H9 (cell line): ENCODE measurements around the gene MAD2L1. TPM values are rescaled to one million over a fixed set of nuclear protein-coding genes. Genes with fewer than 3 reads are reported as not detected.

Source experiments
- DNase-seq: peaks from one replicate; pipeline ENCODE4 v3.0.0-alpha.2; 2017
- H2AFZ ChIP-seq: one replicate; pipeline ENCODE4 v1.6.1; 2013; ENCODE audit warnings: mild to moderate bottlenecking, low read length, control low read depth, moderate library complexity
- H2AK5ac ChIP-seq: 2 replicates; pipeline ENCODE4 v1.6.1; 2013; ENCODE audit warnings: low read length, control low read depth, mixed read lengths; ENCODE audit not compliant: insufficient read length
- H2BK120ac ChIP-seq: one replicate; pipeline ENCODE4 v1.6.1; 2013; ENCODE audit warnings: low read depth, mild to moderate bottlenecking, low read length, control low read depth, inconsistent platforms; ENCODE audit not compliant: poor library complexity, severe bottlenecking
- H2BK12ac ChIP-seq: 2 replicates; pipeline ENCODE4 v1.6.1; 2013; ENCODE audit warnings: low read length, control low read depth, mixed read lengths, low read depth; ENCODE audit not compliant: insufficient read length
- H2BK15ac ChIP-seq: 2 replicates; pipeline ENCODE4 v1.6.1; 2013; ENCODE audit warnings: low read depth, low read length, control low read depth
- H2BK20ac ChIP-seq: one replicate; pipeline ENCODE4 v1.6.1; 2013; ENCODE audit warnings: low read depth, mild to moderate bottlenecking, low read length, control low read depth, inconsistent platforms; ENCODE audit not compliant: poor library complexity, severe bottlenecking
- H2BK5ac ChIP-seq: 2 replicates; pipeline ENCODE4 v1.6.1; 2013; ENCODE audit warnings: low read length, control low read depth, mixed read lengths; ENCODE audit not compliant: insufficient read length
- H3K14ac ChIP-seq: 2 replicates; pipeline ENCODE4 v1.6.1; 2013; ENCODE audit warnings: low read length, control low read depth; ENCODE audit not compliant: insufficient read depth
- H3K18ac ChIP-seq: 2 replicates; pipeline ENCODE4 v1.6.1; 2013; ENCODE audit warnings: low read depth, mild to moderate bottlenecking, mixed read lengths, low read length, control low read depth; ENCODE audit not compliant: insufficient read length
- H3K23ac ChIP-seq: 2 replicates; pipeline ENCODE4 v1.6.1; 2013; ENCODE audit warnings: low read length, control low read depth, mixed read lengths, low read depth; ENCODE audit not compliant: insufficient read length
- H3K23me2 ChIP-seq: 2 replicates; pipeline ENCODE4 v1.6.1; 2013; ENCODE audit warnings: low read depth, mild to moderate bottlenecking, mixed read lengths, low read length, control low read depth; ENCODE audit not compliant: insufficient read length, poor library complexity, severe bottlenecking
- H3K27ac ChIP-seq: 2 replicates; pipeline ENCODE4 v1.5.1; 2013; ENCODE audit warnings: low read length, control low read depth, mixed read lengths, low read depth; ENCODE audit not compliant: insufficient read length
- H3K27me3 ChIP-seq: 2 replicates; pipeline ENCODE4 v1.6.1; 2013; ENCODE audit warnings: low read length, control low read depth, inconsistent platforms; ENCODE audit not compliant: insufficient read depth
- H3K4ac ChIP-seq: 2 replicates; pipeline ENCODE4 v1.6.1; 2013; ENCODE audit warnings: low read depth, mild to moderate bottlenecking, control low read depth, inconsistent platforms, low read length, moderate library complexity
- H3K4me1 ChIP-seq: 2 replicates; pipeline ENCODE4 v1.6.1; 2013; ENCODE audit warnings: low read length, control low read depth, inconsistent platforms; ENCODE audit not compliant: insufficient read depth
- H3K4me2 ChIP-seq: 2 replicates; pipeline ENCODE4 v1.6.1; 2013; ENCODE audit warnings: low read length, control low read depth, mixed read lengths; ENCODE audit not compliant: insufficient read length, insufficient read depth
- H3K56ac ChIP-seq: 2 replicates; pipeline ENCODE4 v1.6.1; 2013; ENCODE audit warnings: low read depth, mild to moderate bottlenecking, mixed read lengths, low read length, control low read depth; ENCODE audit not compliant: insufficient read length
- H3K79me1 ChIP-seq: 2 replicates; pipeline ENCODE4 v1.6.1; 2013; ENCODE audit warnings: low read depth, mild to moderate bottlenecking, moderate library complexity, low read length, control low read depth, inconsistent platforms; ENCODE audit not compliant: insufficient read depth, poor library complexity, severe bottlenecking
- H3K79me2 ChIP-seq: 2 replicates; pipeline ENCODE4 v1.6.1; 2013; ENCODE audit warnings: low read length, control low read depth, inconsistent platforms; ENCODE audit not compliant: insufficient read depth
- H3K9ac ChIP-seq: 2 replicates; pipeline ENCODE4 v1.6.1; 2013; ENCODE audit warnings: low read length, control low read depth, mixed read lengths; ENCODE audit not compliant: insufficient read length; ENCODE audit errors: extremely low read depth
- H3K9me3 ChIP-seq: one replicate; pipeline ENCODE4 v1.6.1; 2013; ENCODE audit warnings: low read depth, low read length, inconsistent platforms; ENCODE audit not compliant: control insufficient read depth
- H3T11ph ChIP-seq: one replicate; pipeline ENCODE4 v1.6.1; 2013; ENCODE audit warnings: mild to moderate bottlenecking, low read length, control low read depth, inconsistent platforms
- H4K20me1 ChIP-seq: one replicate; pipeline ENCODE4 v1.6.1; 2013; ENCODE audit not compliant: control insufficient read depth, insufficient read length, insufficient read depth
- H4K5ac ChIP-seq: 2 replicates; pipeline ENCODE4 v1.6.1; 2013; ENCODE audit warnings: low read depth, mild to moderate bottlenecking, mixed read lengths, low read length, control low read depth; ENCODE audit not compliant: insufficient read length
- H4K8ac ChIP-seq: replicated peaks from 2 replicates; pipeline ENCODE4 v1.6.1; 2013; ENCODE audit warnings: low read length, control low read depth, mixed read lengths, low read depth; ENCODE audit not compliant: insufficient read length
- H4K91ac ChIP-seq: 2 replicates; pipeline ENCODE4 v1.6.1; 2013; ENCODE audit warnings: low read depth, mild to moderate bottlenecking, moderate library complexity, mixed read lengths, low read length, control low read depth; ENCODE audit not compliant: insufficient read length
- H3K27ac Mint-ChIP-seq, 3 experiments: 2 replicates in 2 of 3; 3 replicates in 1 of 3; pipeline ENCODE4 v1.8.0; 2020 to 2021; ENCODE audit warnings: mixed read lengths in 3 of 3, mild to moderate bottlenecking in 1 of 3, moderate library complexity in 1 of 3
- H3K27me3 Mint-ChIP-seq: 2 replicates; pipeline ENCODE4 v1.8.0; 2021; ENCODE audit warnings: low read depth, mild to moderate bottlenecking, moderate library complexity, mixed read lengths
- H3K36me3 Mint-ChIP-seq, 3 experiments: 2 replicates in 2 of 3; 3 replicates in 1 of 3; pipeline ENCODE4 v1.8.0; 2020 to 2021; ENCODE audit warnings: low read depth in 3 of 3, mixed read lengths in 3 of 3; ENCODE audit not compliant: insufficient read depth in 1 of 3
- H3K4me1 Mint-ChIP-seq, 2 experiments: 2 replicates each; pipeline ENCODE4 v1.8.0; 2020; ENCODE audit warnings: mixed read lengths in 2 of 2
- H3K4me3 Mint-ChIP-seq, 2 experiments: 2 replicates in 1 of 2; 3 replicates in 1 of 2; pipeline ENCODE4 v1.8.0; 2020 to 2021; ENCODE audit warnings: mild to moderate bottlenecking in 2 of 2, mixed read lengths in 2 of 2, moderate library complexity in 1 of 2
- H3K9me3 Mint-ChIP-seq, 2 experiments: 2 replicates in 1 of 2; 3 replicates in 1 of 2; pipeline ENCODE4 v1.8.0; 2020; ENCODE audit warnings: mild to moderate bottlenecking in 2 of 2, mixed read lengths in 2 of 2, moderate library complexity in 1 of 2
- WGBS: extraction: QIAGEN DNeasy Blood & Tissue Kit; methylation state at CpG from one replicate; pipeline ENCODE4 v1.1.7; 2013; ENCODE audit warnings: missing lambda C conversion rate, low lambda C conversion rate, mixed read lengths; ENCODE audit not compliant: insufficient read length; ENCODE audit errors: extremely low coverage; 5-methylcytosine and 5-hydroxymethylcytosine counted together
- total RNA-seq: library from RNA; stranded (reverse); gene quantifications from 2 replicates; pipeline ENCODE4 v1.2.1, GENCODE V29; 2021
- TF ChIP-seq, protein P1 (sequence below): fragments of 200-600 bp; sonication (generic); conservative IDR thresholded peaks from 3 replicates; pipeline ENCODE4 v1.8.0; 2021; ENCODE audit warnings: antibody characterized with exemption, mild to moderate bottlenecking

MAD2L1 gene
- total RNA-seq, 1 experiment from 2014 or later: 87.2 TPM

DNA sequence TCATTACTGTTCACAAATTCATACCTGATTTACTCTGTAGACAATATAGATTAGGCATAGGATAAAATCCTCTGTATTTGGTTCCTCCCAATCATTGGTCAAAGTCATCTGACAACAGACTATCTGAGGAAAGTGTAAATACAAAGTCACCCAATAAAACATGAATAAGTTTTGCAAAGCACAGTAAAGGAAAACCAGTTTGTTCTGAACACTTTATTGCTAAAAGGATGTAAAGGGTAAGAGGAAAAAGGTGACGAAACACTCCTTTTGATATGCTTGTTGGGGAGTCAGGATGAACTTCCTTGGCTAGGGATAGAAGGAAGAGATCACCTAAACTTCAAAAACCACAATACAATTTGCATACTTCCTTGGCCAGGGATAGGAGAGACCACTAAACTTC is 10.9 kb downstream of the MAD2L1 start:
- H3K9ac ChIP-seq: no peak overlapping the region
- H2AFZ ChIP-seq: no peak overlapping the region
- H3K9me3 Mint-ChIP-seq: no peaks in the 10 kb centered on the region
- no peak overlapping the region for H2BK5ac ChIP-seq
- TF ChIP-seq, protein P1, sequence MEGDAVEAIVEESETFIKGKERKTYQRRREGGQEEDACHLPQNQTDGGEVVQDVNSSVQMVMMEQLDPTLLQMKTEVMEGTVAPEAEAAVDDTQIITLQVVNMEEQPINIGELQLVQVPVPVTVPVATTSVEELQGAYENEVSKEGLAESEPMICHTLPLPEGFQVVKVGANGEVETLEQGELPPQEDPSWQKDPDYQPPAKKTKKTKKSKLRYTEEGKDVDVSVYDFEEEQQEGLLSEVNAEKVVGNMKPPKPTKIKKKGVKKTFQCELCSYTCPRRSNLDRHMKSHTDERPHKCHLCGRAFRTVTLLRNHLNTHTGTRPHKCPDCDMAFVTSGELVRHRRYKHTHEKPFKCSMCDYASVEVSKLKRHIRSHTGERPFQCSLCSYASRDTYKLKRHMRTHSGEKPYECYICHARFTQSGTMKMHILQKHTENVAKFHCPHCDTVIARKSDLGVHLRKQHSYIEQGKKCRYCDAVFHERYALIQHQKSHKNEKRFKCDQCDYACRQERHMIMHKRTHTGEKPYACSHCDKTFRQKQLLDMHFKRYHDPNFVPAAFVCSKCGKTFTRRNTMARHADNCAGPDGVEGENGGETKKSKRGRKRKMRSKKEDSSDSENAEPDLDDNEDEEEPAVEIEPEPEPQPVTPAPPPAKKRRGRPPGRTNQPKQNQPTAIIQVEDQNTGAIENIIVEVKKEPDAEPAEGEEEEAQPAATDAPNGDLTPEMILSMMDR: no peak
- no peak overlapping the region for H4K5ac ChIP-seq
- no peak overlapping the region for H3K56ac ChIP-seq
- no peak overlapping the region for H3K27ac ChIP-seq
- no peak overlapping the region for H3K4me3 Mint-ChIP-seq
- no peak overlapping the region for H3K4me2 ChIP-seq
- H3K4me1 ChIP-seq: no peaks in the 10 kb centered on the region
- H3T11ph ChIP-seq: no peak overlapping the region
- DNase-seq: no peak
- no peaks in the 10 kb centered on the region for H3K79me2 ChIP-seq
- H3K27me3 Mint-ChIP-seq: no peaks in the 10 kb centered on the region
- peaks cover 21 to 47% (median 36%) of the 10 kb centered on the region in 3 experiments; a peak in 6 of 7 replicates for H3K36me3 Mint-ChIP-seq
- no peaks in the 10 kb centered on the region for H3K4me1 Mint-ChIP-seq
- no peak overlapping the region for H2BK20ac ChIP-seq
- no peak overlapping the region for H2BK12ac ChIP-seq
- no peak overlapping the region for H3K27ac Mint-ChIP-seq
- no peak overlapping the region for H3K23ac ChIP-seq
- no peaks in the 10 kb centered on the region for H3K9me3 ChIP-seq
- H4K8ac ChIP-seq: no peak overlapping the region
- no peak overlapping the region for H2BK15ac ChIP-seq
- H3K18ac ChIP-seq: no peak overlapping the region
- H2BK120ac ChIP-seq: no peak overlapping the region
- H4K91ac ChIP-seq: no peak overlapping the region
- no peak overlapping the region for H2AK5ac ChIP-seq
- no peaks in the 10 kb centered on the region for H3K79me1 ChIP-seq
- no CpG with 5 or more reads among the region's 1 CpG for WGBS
- no peaks in the 10 kb centered on the region for H3K23me2 ChIP-seq
- H3K27me3 ChIP-seq: no peaks in the 10 kb centered on the region
- H4K20me1 ChIP-seq: no peaks in the 10 kb centered on the region
- no peak overlapping the region for H3K14ac ChIP-seq
- no peak overlapping the region for H3K4ac ChIP-seq
